ENCODE measurements around the gene TMEM9.

The TMEM9 gene

GRCh38 chr1:201154389-201155165 lies at the start of gene TMEM9:
Gene TMEM9 (minus strand): TSS chr1:201154474. CDS start chr1:201153923, 551 bp downstream.
- Mint-ChIP-seq H3K4me3 (peak within 1 kb of the TSS; percentile 88 to 93 (median 88)), H3K27ac (peak within 1 kb of the TSS; percentile 90 to 98 (median 95)), H3K9me3 (no peaks in the 10 kb centered on the region), H3K4me1 (peaks cover 39% of the 10 kb centered on the region), H3K27me3 (ENCODE audit: low read depth) (peaks cover 3% of the 10 kb centered on the region), H3K36me3 (ENCODE audit: low read depth) (peaks cover 24% of the 10 kb centered on the region)
- TF ChIP-seq, protein P1, sequence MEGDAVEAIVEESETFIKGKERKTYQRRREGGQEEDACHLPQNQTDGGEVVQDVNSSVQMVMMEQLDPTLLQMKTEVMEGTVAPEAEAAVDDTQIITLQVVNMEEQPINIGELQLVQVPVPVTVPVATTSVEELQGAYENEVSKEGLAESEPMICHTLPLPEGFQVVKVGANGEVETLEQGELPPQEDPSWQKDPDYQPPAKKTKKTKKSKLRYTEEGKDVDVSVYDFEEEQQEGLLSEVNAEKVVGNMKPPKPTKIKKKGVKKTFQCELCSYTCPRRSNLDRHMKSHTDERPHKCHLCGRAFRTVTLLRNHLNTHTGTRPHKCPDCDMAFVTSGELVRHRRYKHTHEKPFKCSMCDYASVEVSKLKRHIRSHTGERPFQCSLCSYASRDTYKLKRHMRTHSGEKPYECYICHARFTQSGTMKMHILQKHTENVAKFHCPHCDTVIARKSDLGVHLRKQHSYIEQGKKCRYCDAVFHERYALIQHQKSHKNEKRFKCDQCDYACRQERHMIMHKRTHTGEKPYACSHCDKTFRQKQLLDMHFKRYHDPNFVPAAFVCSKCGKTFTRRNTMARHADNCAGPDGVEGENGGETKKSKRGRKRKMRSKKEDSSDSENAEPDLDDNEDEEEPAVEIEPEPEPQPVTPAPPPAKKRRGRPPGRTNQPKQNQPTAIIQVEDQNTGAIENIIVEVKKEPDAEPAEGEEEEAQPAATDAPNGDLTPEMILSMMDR (IDR thresholded peaks at IDR 0.05; ENCODE audit: unreplicated experiment in 3 of 3) = no peak

DNA sequence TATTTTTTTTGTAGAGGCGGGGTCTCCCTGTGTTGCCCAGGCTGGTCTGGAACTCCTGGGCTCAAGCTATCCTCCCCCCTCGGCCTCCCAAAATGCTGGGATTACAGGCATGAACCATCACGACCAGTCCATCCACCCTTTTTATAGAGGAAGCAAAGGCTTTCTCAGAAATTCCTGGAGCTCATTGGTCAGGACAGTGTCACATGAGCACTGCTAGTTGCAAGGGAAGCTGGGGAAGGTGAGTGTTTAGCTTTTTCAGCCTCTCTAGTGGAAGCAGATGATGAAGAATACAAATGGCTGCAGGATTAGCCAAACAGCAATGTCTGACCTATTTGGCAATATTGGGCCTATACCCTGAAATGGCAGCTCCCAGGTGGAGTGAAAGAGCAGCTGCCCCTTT lies 44.3 kb upstream of the TMEM9 start:
- Mint-ChIP-seq H3K36me3 (ENCODE audit: low read depth) (no peaks in the 10 kb centered on the region), H3K4me3 (no peak overlapping the region), H3K27ac (no peak overlapping the region), H3K4me1 (peaks cover 24% of the 10 kb centered on the region), H3K27me3 (ENCODE audit: low read depth) (peaks cover 11% of the 10 kb centered on the region), H3K9me3 (no peaks in the 10 kb centered on the region)
- TF ChIP-seq, protein P1 (IDR thresholded peaks at IDR 0.05; ENCODE audit: unreplicated experiment in 3 of 3) = no peak

- Mint-ChIP-seq H3K9me3 (no peaks in the 10 kb centered on the region), H3K4me3 (peak overlapping the region in 1 of 3 experiments; percentile 44)
These were observed 39.8 kb upstream of the TMEM9 start for GRCh38 chr1:201194046-201194445.

GRCh38 chr1:201192261-201192788 lies 38.1 kb upstream of the TMEM9 start:
- Mint-ChIP-seq H3K4me1 (peaks cover 60% of the 10 kb centered on the region), H3K4me3 (peak overlapping the region in 2 of 3 experiments; percentile 30 to 47), H3K9me3 (no peaks in the 10 kb centered on the region), H3K27me3 (ENCODE audit: low read depth) (peaks cover 25% of the 10 kb centered on the region), H3K27ac (peak overlapping the region; percentile 92 to 98 (median 93)), H3K36me3 (ENCODE audit: low read depth) (no peaks in the 10 kb centered on the region)
- TF ChIP-seq, protein P1 (IDR thresholded peaks at IDR 0.05; ENCODE audit: unreplicated experiment in 3 of 3) = no peak

More at GRCh38 chr1:201194046-201194445, 39.8 kb upstream of the TMEM9 start:
- peak overlapping the region; percentile 56 to 92 (median 91) for H3K27ac Mint-ChIP-seq
- peaks cover 17% of the 10 kb centered on the region for H3K27me3 Mint-ChIP-seq (ENCODE audit: low read depth)
- peaks cover 59% of the 10 kb centered on the region for H3K4me1 Mint-ChIP-seq
- TF ChIP-seq, protein P1 (IDR thresholded peaks at IDR 0.05; ENCODE audit: unreplicated experiment in 3 of 3) = no peak
- no peaks in the 10 kb centered on the region for H3K36me3 Mint-ChIP-seq (ENCODE audit: low read depth)

GRCh38 chr1:201191653-201192260 lies 37.5 kb upstream of the TMEM9 start:
- H3K9me3 Mint-ChIP-seq = no peaks in the 10 kb centered on the region
- H3K4me1 Mint-ChIP-seq = peaks cover 60% of the 10 kb centered on the region
- H3K27me3 Mint-ChIP-seq (ENCODE audit: low read depth) = peaks cover 27% of the 10 kb centered on the region
- H3K27ac Mint-ChIP-seq = peak overlapping the region; percentile 92 to 98 (median 93)
- TF ChIP-seq, protein P1 (IDR thresholded peaks at IDR 0.05; ENCODE audit: unreplicated experiment in 3 of 3) = no peak
- H3K4me3 Mint-ChIP-seq = peak overlapping the region in 2 of 3 experiments; percentile 25 to 65
- no peaks in the 10 kb centered on the region for H3K36me3 Mint-ChIP-seq (ENCODE audit: low read depth)
